Measurements from ENCODE around the gene KIAA2012.

GRCh38 chr2:202035941-202036372, 37.1 kb upstream of the KIAA2012 start:
- TF ChIP-seq POLR2A (IDR thresholded peaks at IDR 0.05; ENCODE audit: low read length) = no peak
- TF ChIP-seq GATA1 (IDR thresholded peaks at IDR 0.05; ENCODE audit: low read depth, low read length) = no peak

All from erythroblast (primary cell).